ENCODE measurements around the gene HDHD2.
A peak's percentile ranks its signal among the peaks of the same experiment; 100 is the strongest.
"Not testable (repeated sequence)": the region's sequence is repeated elsewhere in the genome, so short reads cannot be mapped to it uniquely, and the experiment has no call there.

HDHD2 gene, protein sequence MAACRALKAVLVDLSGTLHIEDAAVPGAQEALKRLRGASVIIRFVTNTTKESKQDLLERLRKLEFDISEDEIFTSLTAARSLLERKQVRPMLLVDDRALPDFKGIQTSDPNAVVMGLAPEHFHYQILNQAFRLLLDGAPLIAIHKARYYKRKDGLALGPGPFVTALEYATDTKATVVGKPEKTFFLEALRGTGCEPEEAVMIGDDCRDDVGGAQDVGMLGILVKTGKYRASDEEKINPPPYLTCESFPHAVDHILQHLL

DNA sequence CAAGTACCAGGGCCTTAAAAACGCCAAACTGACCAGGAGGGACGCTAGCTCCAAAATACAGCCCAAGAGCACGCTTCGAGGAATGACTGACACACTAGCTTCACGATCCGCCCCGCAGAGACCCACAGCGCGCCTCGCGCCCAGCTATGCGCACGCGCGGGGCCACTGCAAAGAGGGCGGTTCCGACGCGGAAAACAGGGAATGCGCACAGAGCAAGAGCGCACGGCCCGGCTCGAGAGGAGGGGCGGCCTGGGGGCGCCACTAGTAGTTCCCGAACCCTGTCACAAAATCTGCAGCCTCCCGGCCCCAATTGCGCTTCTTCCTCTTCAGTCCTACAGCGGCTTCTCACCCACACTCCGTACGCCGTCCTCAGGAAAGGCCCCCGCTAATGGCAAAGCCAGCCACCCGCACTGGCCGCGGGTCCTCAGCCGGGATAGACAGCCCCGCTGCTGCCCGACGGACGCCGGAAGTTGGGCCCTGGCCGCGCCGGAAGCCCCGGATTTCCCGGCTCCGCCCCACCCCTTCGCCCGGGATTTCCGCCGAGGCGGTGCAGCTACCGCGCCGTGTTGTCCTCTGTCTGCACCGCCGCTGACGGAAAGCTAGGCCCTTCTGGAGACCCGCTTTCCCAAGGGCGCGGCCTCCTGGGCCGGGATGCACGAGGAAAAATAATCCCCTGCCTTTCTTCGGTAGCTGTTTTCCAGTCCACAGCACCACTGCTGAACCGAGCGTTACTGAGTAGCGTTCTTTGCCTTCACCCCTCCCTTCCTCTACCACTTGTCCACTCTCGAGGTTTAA is at the start of gene HDHD2:
TSS of gene HDHD2 (minus strand) at position 472 of the 795 bp plus-strand sequence. CDS start 14,061 bp downstream, outside the sequence.
- peak; percentile 83 for DNase-seq

DNA sequence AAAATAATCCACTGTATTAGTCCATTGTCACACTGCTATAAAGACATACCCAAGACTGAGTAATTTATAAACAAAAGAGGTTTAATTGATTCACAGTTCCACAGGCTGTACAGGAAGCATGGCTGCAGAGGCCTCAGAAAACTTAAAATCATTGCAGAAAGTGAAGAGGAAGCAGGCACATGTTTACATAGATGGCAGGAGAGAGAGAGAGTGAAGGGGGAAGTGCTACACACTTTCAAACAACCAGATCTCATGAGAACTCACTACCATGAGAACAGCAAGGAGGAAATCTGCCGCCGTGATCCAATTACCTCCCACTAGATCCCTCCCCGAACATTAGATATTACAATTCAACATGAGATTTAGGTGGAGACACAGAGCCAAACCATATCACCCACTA is 45.7 kb upstream of the HDHD2 start:
- not testable (repeated sequence) for DNase-seq

DNA sequence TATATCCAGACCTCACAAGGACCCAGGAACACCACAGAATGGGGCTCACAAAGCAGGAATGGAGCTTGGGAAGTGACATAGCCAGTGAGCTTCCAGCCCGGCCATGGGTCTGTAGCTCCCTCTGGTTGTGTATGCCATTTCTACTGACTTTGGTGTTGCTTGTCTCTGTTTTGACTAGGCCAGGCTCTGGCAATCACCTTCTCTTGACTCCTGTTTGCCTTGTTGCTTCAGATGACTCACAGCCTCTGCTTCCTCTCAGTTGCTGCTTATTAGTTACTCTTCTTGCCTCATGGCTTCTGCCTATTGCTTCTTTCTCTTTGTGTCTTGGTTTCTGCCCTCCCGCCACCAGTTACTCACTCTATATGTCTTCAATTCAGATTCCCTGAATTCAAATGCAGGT is 41.7 kb upstream of the HDHD2 start:
- no peak for DNase-seq

DNA sequence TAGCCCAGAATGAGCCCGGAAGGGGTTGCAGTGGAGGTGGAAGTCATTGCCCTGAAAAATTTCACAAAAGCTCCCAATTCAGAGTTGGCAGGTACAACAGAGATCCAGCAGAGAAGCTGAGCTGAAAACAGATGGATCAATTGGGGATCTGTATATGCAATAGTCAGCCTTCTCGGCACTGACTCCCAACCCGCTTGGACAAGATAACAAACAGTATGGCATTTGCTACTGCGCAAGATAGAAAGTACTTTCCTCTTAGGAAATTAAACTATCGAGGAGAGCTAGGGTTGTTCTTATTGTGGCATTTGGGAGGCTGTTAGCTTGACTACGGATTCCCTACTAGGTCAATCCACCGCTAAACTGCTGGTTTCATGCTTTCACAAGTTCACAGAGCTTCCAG is 37.4 kb upstream of the HDHD2 start:
- DNase-seq = no peak

DNA sequence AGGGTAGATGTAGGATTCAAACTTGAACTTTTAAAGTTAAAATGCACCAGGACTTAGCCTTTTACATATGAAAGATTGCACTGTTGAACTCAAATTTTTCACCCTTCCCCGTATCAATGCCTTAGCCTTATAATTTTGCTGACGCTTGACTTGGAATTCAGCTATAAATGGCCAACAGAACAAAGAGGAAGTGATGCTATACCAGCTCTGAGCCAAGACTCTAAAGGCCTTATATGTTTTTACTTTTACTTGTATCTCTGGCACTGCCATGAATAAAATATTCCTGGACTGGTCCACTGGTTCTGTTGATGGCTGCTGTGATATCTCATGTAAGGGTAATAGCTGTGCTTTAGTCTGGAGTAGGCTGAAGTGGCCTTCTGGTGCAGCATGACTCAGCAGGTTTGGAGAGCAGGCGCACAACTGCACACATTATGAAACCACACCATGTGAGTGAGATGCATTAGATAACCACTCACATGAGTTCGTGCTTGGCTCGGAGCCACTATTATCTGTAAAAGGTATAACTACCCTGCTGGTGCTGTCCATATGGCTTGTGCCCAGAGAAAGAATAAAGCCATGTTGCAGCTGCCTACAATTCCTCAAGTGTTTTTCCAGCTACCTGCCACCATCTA is 34.2 kb upstream of the HDHD2 start:
- DNase-seq = no peak

DNA sequence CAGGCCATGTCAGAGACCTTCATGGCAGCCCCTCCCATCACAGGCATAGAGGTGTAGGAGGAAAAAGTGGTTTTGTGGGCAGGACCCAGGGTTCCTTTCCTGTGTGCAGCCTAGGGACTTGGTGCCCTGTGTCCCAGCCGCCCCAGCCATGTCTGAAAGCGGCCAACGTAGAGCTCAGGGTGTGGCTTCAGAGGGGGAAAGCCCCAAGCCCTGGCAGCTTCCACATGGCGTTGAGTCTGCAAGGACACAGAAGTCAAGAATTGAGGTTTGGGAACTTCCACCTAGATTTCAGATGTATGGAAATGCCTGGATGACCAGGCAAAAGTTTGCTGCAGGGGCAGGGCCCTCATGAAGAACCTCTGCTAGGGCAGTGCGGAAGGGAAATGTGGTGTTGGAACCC is 31.9 kb upstream of the HDHD2 start:
- DNase-seq = not testable (repeated sequence)

DNA sequence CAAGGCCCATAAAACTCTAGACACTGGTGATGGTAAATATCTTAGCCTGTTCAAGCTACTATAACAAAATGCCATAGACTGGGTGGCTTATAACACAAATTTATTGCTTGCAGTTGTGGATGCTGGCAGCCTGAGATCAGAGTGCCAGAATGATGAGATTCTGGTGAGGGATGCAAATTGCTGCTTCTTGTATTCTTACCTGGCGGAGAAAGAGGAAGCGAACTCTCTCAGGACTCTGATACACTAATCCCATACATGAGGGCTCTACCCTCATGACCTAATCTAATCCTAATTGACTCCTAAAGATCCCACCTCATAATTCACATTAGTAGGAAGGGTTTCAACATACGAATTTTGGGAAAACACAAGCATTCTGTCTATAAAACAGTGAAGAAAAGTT is 30.5 kb upstream of the HDHD2 start:
- DNase-seq = no peak

DNA sequence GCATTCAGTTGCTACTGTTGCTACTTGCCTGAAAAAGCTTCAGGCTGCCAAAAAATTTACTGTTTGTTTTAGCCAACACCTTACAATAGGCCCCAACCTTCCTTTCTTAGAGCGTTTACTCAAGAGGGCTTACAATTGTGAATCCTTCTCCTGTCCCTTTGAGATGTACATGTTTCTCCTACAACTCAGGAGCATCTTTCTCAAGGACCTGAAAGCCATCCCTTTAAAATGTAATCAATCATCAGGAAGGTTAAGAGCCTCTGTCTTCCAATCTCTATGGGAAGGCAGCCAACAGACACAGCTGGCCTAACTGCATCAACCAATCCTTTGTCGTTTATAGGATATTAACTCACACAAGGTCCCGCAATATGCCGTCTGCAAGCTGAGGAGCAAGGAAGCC is 29.2 kb upstream of the HDHD2 start:
- no peak for DNase-seq

DNA sequence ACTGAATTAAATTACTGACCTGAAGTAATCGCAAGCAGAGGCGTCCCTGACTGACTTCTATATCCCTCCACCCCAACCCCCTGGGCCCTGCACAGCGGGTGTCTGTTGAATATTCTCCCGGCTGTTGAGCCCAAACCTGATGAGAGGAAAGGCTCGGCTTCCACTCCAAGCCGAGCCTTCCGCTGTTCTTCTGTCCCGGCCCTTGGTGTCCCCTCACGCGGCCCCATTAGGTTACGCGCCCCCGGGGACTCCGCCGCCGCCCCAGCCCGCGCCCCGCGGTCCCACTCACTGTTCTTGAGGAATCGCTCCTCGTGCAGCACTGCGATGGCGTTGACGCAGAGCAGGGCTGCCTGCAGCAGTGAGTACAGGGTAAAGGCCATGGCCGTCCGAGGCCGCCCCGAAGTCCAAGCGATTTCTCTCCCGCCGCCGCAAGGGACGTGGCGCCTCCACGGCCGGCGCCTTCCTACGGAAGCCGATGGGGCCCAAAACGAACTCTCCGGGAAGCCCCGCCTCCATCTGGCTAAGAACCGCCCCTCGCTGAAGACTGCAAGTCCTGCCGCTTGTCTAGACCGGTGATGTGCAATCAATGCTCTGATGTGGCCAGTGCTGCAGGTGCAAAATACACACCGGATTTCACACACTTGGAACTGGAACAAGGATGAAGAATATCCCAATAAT is 25.7 kb upstream of the HDHD2 start, which contains the start of gene IER3IP1:
TSS of gene IER3IP1 (minus strand) at position 467 of the 678 bp plus-strand sequence. CDS start at position 380, 87 bp downstream.
- DNase-seq = peak; percentile 91

DNA sequence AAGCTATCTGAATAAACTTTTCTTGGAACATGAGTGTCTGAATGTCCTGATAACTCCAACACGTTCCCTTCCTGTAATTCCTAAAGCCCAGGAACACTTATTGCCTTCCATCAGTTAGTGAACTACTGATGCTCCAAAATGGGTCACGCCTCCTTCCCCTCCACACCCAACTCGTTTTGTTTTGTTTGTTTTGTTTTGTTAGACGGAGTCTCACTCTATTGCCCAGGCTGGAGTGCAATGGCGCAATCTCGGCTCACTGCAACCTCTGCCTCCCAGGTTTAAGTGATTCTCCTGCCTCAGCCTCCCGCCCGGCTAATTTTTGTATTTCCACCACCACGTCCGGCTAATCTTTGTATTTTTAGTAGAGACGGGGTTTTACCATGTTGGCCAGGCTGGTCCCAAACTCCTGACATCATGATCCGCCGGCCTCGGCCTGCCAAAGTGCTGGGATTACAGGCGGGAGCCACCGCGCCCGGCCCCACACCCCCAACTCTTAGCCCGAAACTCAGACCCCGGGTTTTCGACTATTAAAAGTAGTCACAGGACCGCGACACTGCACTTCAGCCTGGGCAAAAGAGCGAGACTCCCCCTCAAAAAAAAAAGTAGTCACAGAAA is 25.1 kb upstream of the HDHD2 start:
- DNase-seq = no peak

DNA sequence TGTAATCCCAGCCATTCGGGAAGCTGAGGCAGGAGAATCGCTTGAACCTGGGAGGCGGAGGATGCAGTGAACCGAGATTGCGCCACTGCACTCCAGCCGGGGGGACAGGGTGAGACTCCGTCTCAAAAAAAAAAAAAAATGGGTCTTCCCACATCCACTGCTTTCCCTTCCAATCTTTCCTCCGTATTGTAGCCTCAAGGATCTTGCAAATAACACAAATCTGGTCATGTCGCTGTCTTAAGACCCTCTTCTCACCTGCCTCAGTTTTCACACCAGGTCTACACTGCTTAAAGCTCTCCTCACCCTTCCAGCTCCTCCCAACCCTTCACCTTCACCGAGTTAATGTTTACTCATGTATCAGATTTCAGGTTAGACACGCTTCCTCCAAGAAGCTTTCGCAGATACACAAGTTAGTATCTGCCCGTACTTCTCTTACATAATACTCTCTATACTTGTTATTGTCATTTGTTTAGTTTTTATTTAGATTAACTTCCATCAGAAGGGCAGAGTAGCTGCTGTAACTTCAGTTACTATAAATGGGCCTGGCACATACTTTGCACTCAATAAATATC is 24.3 kb upstream of the HDHD2 start:
- no peak for DNase-seq

DNA sequence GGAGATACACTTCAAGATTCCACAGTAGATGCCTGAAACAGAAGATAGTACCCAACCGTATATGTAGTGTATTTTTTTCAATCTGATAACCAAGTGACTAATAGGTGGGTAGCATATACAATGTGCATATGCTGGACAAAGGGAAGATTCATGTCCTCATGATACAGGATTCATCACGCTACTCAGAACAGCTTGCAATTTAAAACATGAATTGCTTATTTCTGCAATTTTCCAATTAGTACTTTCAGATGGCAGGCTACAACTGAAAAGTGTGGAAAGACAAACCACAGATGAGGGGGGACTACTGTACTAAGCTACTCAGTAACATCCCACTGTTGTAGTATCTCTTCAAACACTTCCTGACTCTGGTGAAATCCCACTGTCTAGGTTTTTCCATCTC is 22.2 kb upstream of the HDHD2 start:
- no peak for DNase-seq

DNA sequence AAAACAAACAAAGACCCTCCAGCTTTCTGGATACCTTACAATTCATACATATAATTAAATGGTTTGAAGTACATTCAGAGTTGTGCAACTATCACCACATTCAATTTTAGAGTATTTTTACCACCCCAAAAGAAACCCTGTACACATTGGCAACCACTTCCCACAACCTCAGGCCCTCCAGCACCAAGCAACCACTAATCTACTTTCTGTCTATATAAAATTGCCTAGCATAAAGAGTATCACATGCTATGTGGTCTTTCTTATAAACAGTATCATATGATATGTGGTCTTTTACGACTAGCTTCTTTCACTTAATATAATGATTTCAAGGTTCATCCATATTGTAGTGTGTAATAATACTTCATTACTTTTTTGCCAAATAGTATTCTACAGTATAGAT is 18.6 kb upstream of the HDHD2 start:
- DNase-seq = no peak

DNA sequence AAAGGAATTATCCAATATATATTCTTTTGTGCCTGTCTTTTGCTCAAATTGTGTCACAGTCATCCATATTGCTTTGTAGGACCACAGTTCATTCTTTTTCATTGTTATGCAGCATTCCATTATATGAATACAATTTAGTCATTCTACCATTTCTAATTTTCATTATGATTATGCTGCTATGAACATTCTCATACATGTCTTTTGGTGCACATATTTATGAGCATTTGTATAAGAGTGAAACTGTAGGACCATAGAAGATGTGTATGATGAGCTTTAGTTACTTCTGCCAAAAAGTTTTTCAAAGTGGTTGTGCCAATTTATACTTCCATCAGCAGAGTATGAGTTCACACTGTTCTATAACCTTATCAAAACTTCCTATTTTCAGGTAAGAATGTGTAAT is 18.2 kb upstream of the HDHD2 start:
- no peak for DNase-seq

DNA sequence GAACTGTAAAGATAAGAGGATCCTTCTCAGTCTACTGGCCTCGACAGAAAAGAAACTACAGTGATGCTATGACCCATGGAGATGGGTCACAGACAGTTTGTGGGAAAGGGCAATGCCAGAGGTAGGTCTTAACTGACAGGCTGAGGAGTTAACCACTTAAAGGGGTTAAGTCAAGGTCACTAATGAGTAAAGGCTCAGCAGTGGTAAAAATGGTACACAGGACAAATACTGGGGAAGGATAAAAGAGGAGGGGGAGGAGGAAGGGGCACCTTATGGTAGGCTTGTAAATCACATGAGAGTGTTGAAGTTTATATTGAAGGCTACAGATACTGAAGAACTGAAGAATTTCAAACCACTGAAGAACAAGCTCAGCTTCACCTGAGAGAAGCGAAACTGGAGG is 16.0 kb upstream of the HDHD2 start:
- no peak for DNase-seq

DNA sequence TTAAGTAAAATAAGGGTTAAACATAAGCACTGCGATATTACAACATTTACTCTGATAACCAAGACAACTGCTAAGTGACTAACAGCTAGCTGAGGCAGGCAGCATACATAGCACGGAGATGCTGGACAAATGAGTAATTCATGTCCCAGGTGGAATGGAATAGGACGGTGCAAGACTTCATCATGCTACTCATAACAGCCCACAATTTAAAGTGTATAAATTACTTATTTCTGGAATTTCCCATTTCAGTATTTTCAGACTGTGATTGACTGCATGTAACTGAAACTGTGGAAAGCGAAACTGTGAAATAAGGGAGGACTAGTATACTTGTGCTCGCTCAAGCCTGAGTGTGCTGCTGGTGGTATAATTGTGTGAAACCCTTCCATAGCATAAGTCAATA is 12.9 kb upstream of the HDHD2 start:
- DNase-seq = no peak

DNA sequence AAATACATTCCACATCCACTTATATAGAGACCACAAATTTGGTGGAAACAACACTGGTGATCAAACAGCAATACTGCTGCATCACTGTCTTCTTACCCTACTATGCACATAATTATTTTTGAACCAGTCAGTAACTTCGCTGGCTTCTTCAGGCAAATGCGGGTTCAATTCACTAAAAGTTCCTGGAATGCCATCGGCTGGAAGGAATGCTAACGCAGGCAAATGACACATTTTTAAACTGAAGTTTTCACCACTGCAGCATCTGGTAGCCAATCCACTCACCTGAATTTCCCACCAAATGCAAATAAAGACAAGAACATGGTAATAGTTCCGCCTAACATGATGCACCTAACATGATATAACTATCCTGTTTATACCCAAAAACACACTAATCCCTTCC is 10.0 kb upstream of the HDHD2 start:
- no peak for DNase-seq

DNA sequence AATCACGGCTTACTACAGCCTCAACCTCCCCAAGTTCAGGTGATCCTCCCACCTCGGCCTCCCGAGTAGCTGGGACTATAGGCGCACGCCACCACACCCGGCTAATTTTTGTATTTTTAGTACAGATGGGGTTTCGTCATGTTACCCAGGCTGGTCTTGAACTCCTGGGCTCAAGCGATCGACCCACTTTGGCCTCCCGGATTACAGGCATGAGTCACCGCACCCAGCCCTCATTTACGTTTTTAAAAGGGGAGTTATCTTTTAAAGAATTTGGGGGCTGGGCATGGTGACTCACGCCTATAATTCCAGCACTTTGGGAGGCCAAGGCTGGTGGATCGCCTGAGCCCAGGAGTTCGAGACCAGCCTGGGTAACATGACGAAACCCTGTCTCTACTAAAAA is 8.1 kb upstream of the HDHD2 start:
- DNase-seq = not testable (repeated sequence)

DNA sequence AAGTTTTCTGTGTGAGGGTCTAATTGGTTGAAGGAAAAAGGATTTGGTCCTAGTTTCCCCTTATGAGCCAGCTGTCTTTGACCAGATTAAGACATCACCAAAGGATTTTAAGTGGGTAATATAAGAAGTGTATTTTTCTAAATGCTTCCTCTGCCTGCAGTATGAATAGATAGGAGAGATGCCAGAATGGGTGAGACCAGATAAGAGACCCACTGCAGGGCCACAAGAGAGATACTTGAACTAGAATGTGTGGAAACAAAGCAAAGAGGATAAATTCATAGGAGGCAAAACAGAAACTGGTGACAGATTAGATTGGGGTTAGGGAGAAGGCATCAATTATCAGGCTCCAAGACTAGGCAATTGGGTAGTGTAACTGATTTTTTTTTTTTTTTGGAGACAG is 1.1 kb upstream of the HDHD2 start:
- no peak for DNase-seq

DNA sequence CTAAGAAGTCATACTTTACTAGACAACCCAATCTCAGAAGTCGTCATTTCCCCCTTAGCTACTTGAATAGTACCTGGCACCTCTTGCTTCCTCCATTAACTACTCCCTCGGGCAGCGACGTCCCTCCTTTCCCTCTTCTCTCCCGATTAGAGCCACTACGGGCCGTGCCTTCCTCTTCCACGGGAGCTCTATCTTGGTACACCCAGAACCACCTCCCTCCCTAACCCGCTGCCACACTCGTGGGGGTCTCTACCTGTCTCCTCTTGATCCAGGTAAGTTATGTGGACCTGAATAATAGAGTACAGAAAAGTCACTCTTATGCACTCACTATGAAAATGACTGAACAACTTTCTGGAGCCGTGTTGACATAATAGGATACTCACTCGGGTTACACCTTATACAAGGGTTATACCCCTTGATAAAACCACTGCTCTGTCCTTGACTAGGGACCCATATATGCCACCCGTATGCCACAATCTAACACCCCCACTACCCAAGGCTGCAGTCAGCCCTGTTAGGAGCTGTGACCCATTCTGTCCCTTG is 595 bp upstream of the HDHD2 start:
- DNase-seq = peak; percentile 17

DNA sequence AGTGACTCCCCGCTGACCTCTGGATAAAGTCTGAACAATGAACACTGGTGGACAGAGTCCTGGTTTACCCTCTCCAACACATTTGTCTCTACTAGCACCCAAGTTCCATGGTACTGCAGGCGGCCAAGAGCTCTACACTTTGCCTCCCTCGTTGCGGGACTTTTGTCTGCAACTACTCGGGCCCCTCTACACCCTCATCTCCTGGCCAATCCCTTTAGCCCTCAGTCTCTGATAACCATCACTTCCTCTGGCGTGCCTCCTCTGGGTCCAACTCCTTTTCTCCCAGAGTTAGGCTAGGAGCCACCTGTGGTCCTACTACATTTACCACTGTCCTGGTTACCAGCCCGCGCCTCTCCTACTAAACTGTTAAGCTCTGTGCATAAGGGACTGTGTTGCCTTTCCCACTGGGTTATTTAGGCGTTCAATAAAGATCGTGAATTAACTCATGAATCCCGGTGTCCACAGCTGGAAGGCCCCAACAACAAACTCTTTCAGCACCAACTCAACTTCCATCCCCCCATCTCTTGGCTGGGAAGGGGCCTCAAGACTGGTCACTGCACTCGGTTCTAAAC is 757 bp downstream of the HDHD2 start:
- no peak for DNase-seq

DNA sequence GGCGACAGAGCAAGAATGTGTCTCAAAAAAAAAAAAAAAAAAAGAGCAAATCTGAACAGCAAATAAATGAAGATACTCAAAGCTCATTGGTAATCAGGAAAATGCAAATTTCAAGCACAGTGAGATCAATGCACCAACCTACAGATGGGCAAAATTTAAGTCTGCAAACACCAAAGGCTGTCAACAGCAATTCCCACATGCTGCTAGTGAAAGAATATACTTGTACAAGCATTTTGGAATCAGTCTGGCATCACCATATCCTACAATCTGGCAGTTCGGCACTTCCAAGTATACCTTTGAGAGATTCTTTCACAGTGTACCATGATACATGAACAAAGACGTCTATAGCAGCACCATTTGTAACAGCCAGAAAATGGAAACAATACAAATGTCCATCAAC is 4.1 kb downstream of the HDHD2 start:
- DNase-seq = no peak

Data from CD4-positive, alpha-beta T cell treated with Interleukin-6 for 4 hours (primary cell).